SK-N-SH treated with all-trans-retinoic acid at 6 μM for 48 hours (cell line): Measurements from ENCODE around the gene KRTAP12-2.

ENCODE experiments used
- ATAC-seq: fragments of 200-7000 bp; cut with Tn5 transposase; 3 replicates; pipeline ENCODE4 v1.9.1; 2020; ENCODE audit warnings: mild to moderate bottlenecking, moderate library complexity
- ARNTL ChIP-seq: fragments of 450-650 bp; formaldehyde crosslinking; IDR thresholded peaks from 2 replicates; pipeline ENCODE4 v1.5.0; 2020; ENCODE audit warnings: low read depth, mild to moderate bottlenecking, moderate library complexity, borderline replicate concordance
- BACH2 ChIP-seq: fragments of 250-450 bp; sonication (Bioruptor Pico); IDR thresholded peaks from 2 replicates; pipeline ENCODE4 v1.9.0; 2021; ENCODE audit warnings: mild to moderate bottlenecking, borderline replicate concordance
- CSDC2 ChIP-seq: fragments of 250-450 bp; sonication (Bioruptor Pico); IDR thresholded peaks from 2 replicates; pipeline ENCODE4 v1.5.0; 2020; ENCODE audit warnings: mild to moderate bottlenecking, moderate library complexity
- ESRRG ChIP-seq: fragments of 250-450 bp; sonication (Bioruptor Pico); IDR thresholded peaks from 2 replicates; pipeline ENCODE4 v1.6.1; 2021; ENCODE audit warnings: mild to moderate bottlenecking
- GLIS3 ChIP-seq: fragments of 250-450 bp; sonication (Bioruptor Pico); IDR thresholded peaks from 2 replicates; pipeline ENCODE4 v1.5.0; 2020; ENCODE audit warnings: mild to moderate bottlenecking, moderate library complexity
- ISL1 ChIP-seq: fragments of 250-450 bp; sonication (Bioruptor Pico); IDR thresholded peaks from 2 replicates; pipeline ENCODE4 v2.1.2; 2022; ENCODE audit warnings: mild to moderate bottlenecking, moderate library complexity
- OSR1 ChIP-seq: fragments of 250-450 bp; sonication (Bioruptor Pico); IDR thresholded peaks from 2 replicates; pipeline ENCODE4 v1.8.0; 2022; ENCODE audit warnings: moderate library complexity, mild to moderate bottlenecking, inconsistent platforms
- PPARA ChIP-seq: fragments of 250-450 bp; sonication (Bioruptor Pico); IDR thresholded peaks from 2 replicates; pipeline ENCODE4 v1.5.0; 2020; ENCODE audit warnings: mild to moderate bottlenecking, borderline replicate concordance
- RARB ChIP-seq: fragments of 250-450 bp; sonication (Bioruptor Pico); IDR thresholded peaks from 2 replicates; pipeline ENCODE4 v1.8.0; 2021; ENCODE audit warnings: mild to moderate bottlenecking, moderate library complexity
- SNAI2 ChIP-seq: fragments of 250-450 bp; sonication (Bioruptor Pico); IDR thresholded peaks from 2 replicates; pipeline ENCODE4 v1.5.0; 2020; ENCODE audit warnings: mild to moderate bottlenecking, moderate library complexity
- TCF4 ChIP-seq: fragments of 250-450 bp; sonication (Bioruptor Pico); IDR thresholded peaks from 2 replicates; pipeline ENCODE4 v1.8.0; 2021; ENCODE audit warnings: mild to moderate bottlenecking, moderate library complexity, borderline replicate concordance
- TOX ChIP-seq: fragments of 250-450 bp; sonication (Bioruptor Pico); IDR thresholded peaks from 2 replicates; pipeline ENCODE4 v1.8.0; 2021; ENCODE audit warnings: mild to moderate bottlenecking, moderate library complexity, borderline replicate concordance
- ZFP3 ChIP-seq: fragments of 250-450 bp; sonication (Bioruptor Pico); IDR thresholded peaks from 2 replicates; pipeline ENCODE4 v1.5.0; 2020; ENCODE audit warnings: mild to moderate bottlenecking, moderate library complexity
- ZFP30 ChIP-seq: fragments of 450-650 bp; formaldehyde crosslinking; IDR thresholded peaks from 2 replicates; pipeline ENCODE4 v1.5.0; 2022; ENCODE audit warnings: mild to moderate bottlenecking, moderate library complexity
- ZNF565 ChIP-seq: fragments of 450-650 bp; formaldehyde crosslinking; conservative IDR thresholded peaks from 2 replicates; pipeline ENCODE4 v1.5.0; 2020; ENCODE audit warnings: low read depth, mild to moderate bottlenecking, moderate library complexity
- ZNF70 ChIP-seq: fragments of 450-650 bp; formaldehyde crosslinking; IDR thresholded peaks from 2 replicates; pipeline ENCODE4 v1.5.0; 2020; ENCODE audit warnings: mild to moderate bottlenecking, moderate library complexity
- TF ChIP-seq, protein P1 (sequence below): fragments of 250-450 bp; sonication (Bioruptor Pico); IDR thresholded peaks from 2 replicates; pipeline ENCODE4 v1.8.0; 2020; ENCODE audit warnings: mild to moderate bottlenecking, moderate library complexity, borderline replicate concordance
- TF ChIP-seq, protein P2 (sequence below): fragments of 250-450 bp; sonication (Bioruptor Pico); IDR thresholded peaks from 2 replicates; pipeline ENCODE4 v1.5.0; 2020; ENCODE audit warnings: mild to moderate bottlenecking, moderate library complexity
- TF ChIP-seq, protein P3 (sequence below): fragments of 250-450 bp; sonication (Bioruptor Pico); IDR thresholded peaks from 2 replicates; pipeline ENCODE4 v1.5.1; 2020; ENCODE audit warnings: low read depth, mild to moderate bottlenecking, moderate library complexity
- TF ChIP-seq, protein P4 (sequence below): fragments of 250-450 bp; sonication (Bioruptor Pico); IDR thresholded peaks from 2 replicates; pipeline ENCODE4 v1.8.0; 2021; ENCODE audit warnings: low read depth, mild to moderate bottlenecking, moderate library complexity, borderline replicate concordance

KRTAP12-2 gene

DNA sequence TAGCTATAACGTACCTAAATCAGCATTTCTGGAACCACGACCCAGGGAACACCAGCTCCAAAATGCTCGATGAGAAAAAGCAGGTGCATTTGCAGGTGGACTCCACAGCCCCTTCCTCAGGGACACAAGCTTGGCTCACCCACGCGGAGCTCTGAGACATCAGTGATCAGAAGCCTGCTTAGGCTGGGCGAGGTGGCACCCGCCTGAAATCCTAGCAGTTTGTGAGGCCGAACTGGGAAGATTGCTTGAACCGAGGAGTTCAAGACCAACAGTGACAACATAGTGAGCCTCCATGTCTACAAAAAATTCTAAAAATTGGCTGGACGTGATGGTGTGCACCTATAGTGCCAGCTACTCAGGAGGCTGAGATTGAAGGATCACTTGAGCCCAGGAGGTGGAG, 47.1 kb upstream of the KRTAP12-2 start:
- TF ChIP-seq, protein P1, sequence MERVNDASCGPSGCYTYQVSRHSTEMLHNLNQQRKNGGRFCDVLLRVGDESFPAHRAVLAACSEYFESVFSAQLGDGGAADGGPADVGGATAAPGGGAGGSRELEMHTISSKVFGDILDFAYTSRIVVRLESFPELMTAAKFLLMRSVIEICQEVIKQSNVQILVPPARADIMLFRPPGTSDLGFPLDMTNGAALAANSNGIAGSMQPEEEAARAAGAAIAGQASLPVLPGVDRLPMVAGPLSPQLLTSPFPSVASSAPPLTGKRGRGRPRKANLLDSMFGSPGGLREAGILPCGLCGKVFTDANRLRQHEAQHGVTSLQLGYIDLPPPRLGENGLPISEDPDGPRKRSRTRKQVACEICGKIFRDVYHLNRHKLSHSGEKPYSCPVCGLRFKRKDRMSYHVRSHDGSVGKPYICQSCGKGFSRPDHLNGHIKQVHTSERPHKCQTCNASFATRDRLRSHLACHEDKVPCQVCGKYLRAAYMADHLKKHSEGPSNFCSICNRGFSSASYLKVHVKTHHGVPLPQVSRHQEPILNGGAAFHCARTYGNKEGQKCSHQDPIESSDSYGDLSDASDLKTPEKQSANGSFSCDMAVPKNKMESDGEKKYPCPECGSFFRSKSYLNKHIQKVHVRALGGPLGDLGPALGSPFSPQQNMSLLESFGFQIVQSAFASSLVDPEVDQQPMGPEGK (CRISPR knock-in tag): no peak
- TF ChIP-seq OSR1 (CRISPR knock-in tag): no peak
- TF ChIP-seq BACH2: no peak
- TF ChIP-seq TCF4: no peak
- no peak for TF ChIP-seq ARNTL (CRISPR knock-in tag)
- no peak for TF ChIP-seq ZNF565 (CRISPR knock-in tag)
- TF ChIP-seq ZFP3: no peak
- no peak for TF ChIP-seq ZFP30

DNA sequence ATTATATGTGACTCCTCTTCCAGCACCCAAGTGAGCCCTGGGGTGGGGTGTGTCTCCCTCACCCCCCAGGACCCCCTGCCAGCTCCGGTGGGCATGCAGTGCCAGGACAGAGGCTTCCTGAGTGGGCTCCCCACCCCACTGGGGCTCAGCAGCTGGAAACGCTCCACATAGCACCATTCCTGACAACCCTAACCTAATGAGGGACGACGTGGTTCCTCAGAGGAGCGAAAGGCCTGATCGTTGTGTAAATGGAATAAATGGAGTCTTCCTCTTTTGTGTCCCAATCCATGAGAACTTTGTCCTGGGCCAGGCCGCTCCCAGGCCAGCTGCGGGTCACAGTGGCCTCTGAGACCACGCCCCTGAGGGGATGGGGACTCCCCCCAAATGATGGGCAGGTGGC, 46.4 kb upstream of the KRTAP12-2 start:
- TF ChIP-seq ZFP3: no peak
- no peak for TF ChIP-seq SNAI2
- TF ChIP-seq BACH2: no peak
- TF ChIP-seq, protein P2, sequence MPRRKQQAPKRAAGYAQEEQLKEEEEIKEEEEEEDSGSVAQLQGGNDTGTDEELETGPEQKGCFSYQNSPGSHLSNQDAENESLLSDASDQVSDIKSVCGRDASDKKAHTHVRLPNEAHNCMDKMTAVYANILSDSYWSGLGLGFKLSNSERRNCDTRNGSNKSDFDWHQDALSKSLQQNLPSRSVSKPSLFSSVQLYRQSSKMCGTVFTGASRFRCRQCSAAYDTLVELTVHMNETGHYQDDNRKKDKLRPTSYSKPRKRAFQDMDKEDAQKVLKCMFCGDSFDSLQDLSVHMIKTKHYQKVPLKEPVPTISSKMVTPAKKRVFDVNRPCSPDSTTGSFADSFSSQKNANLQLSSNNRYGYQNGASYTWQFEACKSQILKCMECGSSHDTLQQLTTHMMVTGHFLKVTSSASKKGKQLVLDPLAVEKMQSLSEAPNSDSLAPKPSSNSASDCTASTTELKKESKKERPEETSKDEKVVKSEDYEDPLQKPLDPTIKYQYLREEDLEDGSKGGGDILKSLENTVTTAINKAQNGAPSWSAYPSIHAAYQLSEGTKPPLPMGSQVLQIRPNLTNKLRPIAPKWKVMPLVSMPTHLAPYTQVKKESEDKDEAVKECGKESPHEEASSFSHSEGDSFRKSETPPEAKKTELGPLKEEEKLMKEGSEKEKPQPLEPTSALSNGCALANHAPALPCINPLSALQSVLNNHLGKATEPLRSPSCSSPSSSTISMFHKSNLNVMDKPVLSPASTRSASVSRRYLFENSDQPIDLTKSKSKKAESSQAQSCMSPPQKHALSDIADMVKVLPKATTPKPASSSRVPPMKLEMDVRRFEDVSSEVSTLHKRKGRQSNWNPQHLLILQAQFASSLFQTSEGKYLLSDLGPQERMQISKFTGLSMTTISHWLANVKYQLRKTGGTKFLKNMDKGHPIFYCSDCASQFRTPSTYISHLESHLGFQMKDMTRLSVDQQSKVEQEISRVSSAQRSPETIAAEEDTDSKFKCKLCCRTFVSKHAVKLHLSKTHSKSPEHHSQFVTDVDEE (CRISPR knock-in tag): no peak
- no peak for TF ChIP-seq RARB (CRISPR knock-in tag)
- TF ChIP-seq TOX (CRISPR knock-in tag): no peak
- no peak for TF ChIP-seq PPARA (CRISPR knock-in tag)
- TF ChIP-seq, protein P3, sequence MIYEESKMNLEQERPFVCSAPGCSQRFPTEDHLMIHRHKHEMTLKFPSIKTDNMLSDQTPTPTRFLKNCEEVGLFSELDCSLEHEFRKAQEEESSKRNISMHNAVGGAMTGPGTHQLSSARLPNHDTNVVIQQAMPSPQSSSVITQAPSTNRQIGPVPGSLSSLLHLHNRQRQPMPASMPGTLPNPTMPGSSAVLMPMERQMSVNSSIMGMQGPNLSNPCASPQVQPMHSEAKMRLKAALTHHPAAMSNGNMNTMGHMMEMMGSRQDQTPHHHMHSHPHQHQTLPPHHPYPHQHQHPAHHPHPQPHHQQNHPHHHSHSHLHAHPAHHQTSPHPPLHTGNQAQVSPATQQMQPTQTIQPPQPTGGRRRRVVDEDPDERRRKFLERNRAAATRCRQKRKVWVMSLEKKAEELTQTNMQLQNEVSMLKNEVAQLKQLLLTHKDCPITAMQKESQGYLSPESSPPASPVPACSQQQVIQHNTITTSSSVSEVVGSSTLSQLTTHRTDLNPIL (CRISPR knock-in tag): no peak
- TF ChIP-seq ESRRG: no peak
- TF ChIP-seq ISL1 (CRISPR knock-in tag): no peak
- TF ChIP-seq CSDC2: no peak
- TF ChIP-seq GLIS3 (CRISPR knock-in tag): no peak
- no peak for TF ChIP-seq OSR1 (CRISPR knock-in tag)
- ATAC-seq: no peak

More for the DNA sequence above, 47.1 kb upstream of the KRTAP12-2 start:
- ATAC-seq: no peak

DNA sequence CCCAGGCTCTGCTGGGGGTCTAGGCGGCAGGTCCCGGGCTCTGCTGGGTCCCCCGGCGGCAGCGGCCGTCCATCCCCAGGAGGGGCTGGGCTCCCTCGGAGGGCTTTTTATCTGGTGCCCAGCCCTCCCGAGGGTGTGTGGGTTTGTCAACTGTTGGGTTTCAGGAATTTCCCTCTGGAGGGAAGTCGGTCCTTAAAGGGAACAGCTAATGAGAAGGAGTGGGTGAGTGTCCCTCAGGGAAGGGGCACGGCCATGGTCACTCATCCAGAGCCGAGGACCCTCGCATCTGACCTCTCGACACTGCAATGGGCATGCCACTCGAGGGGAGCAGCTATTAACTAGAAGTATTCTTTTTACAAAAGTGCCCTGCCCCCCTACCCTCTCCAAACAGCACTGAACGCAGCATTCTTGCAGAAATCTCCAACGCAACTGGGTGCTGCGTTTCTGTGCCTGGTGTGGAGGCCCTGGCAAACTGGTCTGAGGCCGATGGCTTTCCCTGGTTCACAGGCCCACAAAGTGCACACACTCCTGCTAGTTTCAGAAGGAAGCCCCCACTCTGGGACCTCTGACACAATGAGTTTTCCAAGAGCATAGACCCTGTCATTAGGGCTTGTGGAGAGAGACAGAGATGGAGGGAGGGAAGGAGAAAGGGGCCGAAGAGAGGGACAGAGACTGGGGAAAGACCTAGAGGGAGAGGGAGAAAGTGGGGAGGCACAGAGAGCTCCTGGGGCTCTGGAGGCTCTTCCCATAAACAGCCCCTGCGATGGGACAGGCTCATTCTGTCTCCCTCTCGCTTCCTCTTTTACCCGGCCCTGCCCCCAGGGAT, 45.7 kb upstream of the KRTAP12-2 start:
- ATAC-seq: no peak
- TF ChIP-seq SNAI2 (no peak), TCF4 (no peak), ZNF70 (CRISPR knock-in tag) (no peak), ZFP30 (no peak), GLIS3 (CRISPR knock-in tag) (no peak), ESRRG (no peak), TOX (CRISPR knock-in tag) (no peak), ARNTL (CRISPR knock-in tag) (no peak), BACH2 (no peak)
- TF ChIP-seq, protein P4, sequence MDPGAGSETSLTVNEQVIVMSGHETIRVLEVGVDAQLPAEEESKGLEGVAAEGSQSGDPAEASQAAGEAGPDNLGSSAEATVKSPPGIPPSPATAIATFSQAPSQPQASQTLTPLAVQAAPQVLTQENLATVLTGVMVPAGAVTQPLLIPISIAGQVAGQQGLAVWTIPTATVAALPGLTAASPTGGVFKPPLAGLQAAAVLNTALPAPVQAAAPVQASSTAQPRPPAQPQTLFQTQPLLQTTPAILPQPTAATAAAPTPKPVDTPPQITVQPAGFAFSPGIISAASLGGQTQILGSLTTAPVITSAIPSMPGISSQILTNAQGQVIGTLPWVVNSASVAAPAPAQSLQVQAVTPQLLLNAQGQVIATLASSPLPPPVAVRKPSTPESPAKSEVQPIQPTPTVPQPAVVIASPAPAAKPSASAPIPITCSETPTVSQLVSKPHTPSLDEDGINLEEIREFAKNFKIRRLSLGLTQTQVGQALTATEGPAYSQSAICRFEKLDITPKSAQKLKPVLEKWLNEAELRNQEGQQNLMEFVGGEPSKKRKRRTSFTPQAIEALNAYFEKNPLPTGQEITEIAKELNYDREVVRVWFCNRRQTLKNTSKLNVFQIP (CRISPR knock-in tag): no peak
- TF ChIP-seq, protein P2 (CRISPR knock-in tag): no peak
